ENCODE measurements around the gene IL16. TPM values are rescaled to one million over a fixed set of nuclear protein-coding genes. Genes with fewer than 3 reads are reported as not detected.

The IL16 gene
- total RNA-seq, 4 donors from 2014 or later, result 13.5 to 34.9 (median 19.8) TPM

GRCh38 chr15:81165535-81165934 lies 31.1 kb upstream of the IL16 start:
- no peaks in the 10 kb centered on the region for H3K27me3 ChIP-seq
- H3K9me3 ChIP-seq, result no peaks in the 10 kb centered on the region
- DNase-seq (ENCODE audit: extremely low spot score), result no peak
- H3K4me3 ChIP-seq, result no peak overlapping the region
- H3K4me1 ChIP-seq, result peaks cover 14 to 35% (median 23%) of the 10 kb centered on the region in 4 donors
- H3K36me3 ChIP-seq, result no peaks in the 10 kb centered on the region
- TF ChIP-seq EP300 (IDR thresholded peaks at IDR 0.05), result no peak
- TF ChIP-seq CTCF (IDR thresholded peaks at IDR 0.05), result no peak
- no peak for TF ChIP-seq POLR2AphosphoS5 (IDR thresholded peaks at IDR 0.05)
- TF ChIP-seq POLR2A (IDR thresholded peaks at IDR 0.05; ENCODE audit: low read depth), result no peak
- 90% methylated on average over 3 of the region's 3 CpGs for WGBS
- intact Hi-C loops (cut with DNase I), result no loop called here
- H3K27ac ChIP-seq (replicated peaks in 1 of 4), result no peak overlapping the region

DNA sequence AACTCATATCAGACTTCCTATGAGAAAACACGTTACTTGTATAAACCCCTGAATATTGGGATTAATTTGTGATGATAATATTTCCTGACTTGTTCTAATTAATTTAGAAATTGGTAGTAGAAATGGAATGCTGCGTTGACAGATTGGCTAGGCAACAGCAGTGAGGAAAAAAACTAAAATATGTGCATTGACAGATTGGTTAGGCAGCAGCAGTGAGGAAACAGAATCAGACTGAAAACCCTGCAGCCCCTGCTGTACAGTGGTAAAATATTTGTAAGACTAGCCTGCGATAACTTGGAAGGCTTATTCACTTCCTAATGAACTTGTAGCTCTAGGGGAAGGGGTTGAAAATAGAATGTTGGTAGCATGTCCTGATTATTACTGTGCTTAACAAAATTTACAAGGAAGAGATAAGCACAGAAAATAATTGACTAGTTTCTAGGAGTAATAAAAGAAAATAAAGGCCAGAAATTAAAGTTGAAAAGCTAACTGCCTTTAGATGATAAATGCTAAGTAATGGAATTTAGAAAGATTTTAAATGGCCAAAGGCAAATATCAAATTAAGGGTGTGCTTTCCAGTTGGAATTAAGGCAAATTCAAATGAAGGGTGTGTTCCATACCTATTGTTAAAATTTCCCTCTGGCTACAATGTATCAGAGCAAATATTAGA lies 29.9 kb upstream of the IL16 start:
- DNase-seq (ENCODE audit: extremely low spot score), result no peak
- H3K9me3 ChIP-seq, result no peaks in the 10 kb centered on the region
- H3K27ac ChIP-seq (replicated peaks in 1 of 4), result peak overlapping the region; percentile 5 to 58 (median 38)
- H3K4me1 ChIP-seq, result peaks cover 9 to 30% (median 14%) of the 10 kb centered on the region in 4 donors
- no peaks in the 10 kb centered on the region for H3K27me3 ChIP-seq
- intact Hi-C loops (cut with DNase I), result no loop called here
- 78% methylated on average over 3 of the region's 3 CpGs for WGBS
- no peaks in the 10 kb centered on the region for H3K36me3 ChIP-seq
- TF ChIP-seq POLR2A (IDR thresholded peaks at IDR 0.05; ENCODE audit: low read depth), result no peak
- TF ChIP-seq EP300 (IDR thresholded peaks at IDR 0.05), result no peak
- no peak for TF ChIP-seq POLR2AphosphoS5 (IDR thresholded peaks at IDR 0.05)
- TF ChIP-seq CTCF (IDR thresholded peaks at IDR 0.05), result no peak
- H3K4me3 ChIP-seq, result no peak overlapping the region

GRCh38 chr15:81168131-81168526 lies 28.6 kb upstream of the IL16 start:
- intact Hi-C loops (cut with DNase I), result no loop called here
- TF ChIP-seq POLR2A (IDR thresholded peaks at IDR 0.05; ENCODE audit: low read depth) (no peak), POLR2AphosphoS5 (IDR thresholded peaks at IDR 0.05) (no peak), EP300 (IDR thresholded peaks at IDR 0.05) (no peak), CTCF (IDR thresholded peaks at IDR 0.05) (no peak)
- 89% methylated on average over 2 of the region's 2 CpGs for WGBS
- Histone ChIP-seq H3K36me3 (no peaks in the 10 kb centered on the region), H3K27ac (replicated peaks in 1 of 4) (no peak overlapping the region), H3K4me3 (no peak overlapping the region), H3K27me3 (no peaks in the 10 kb centered on the region), H3K9me3 (no peaks in the 10 kb centered on the region), H3K4me1 (peaks cover 7 to 25% (median 12%) of the 10 kb centered on the region in 4 donors)
- no peak for DNase-seq (ENCODE audit: extremely low spot score)

DNA sequence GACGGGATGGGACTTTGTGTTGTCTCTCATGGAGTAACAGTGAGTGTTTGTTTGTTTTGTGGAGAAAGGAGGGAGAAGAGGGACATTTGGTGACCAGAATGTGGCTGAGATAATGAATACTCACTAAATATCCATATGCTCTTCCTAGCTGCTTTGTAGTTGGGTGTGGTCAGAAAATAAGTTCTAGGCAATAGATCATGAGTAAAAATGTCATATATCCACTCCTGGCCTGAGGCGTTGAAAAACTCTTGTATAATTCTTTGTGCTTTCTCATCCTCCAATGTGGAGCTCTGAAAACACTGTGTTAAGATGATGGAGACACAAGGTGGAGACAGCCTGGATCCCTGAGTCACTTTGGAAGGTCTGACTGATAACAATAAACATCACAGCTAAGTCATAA lies 28.0 kb upstream of the IL16 start:
- Histone ChIP-seq H3K27me3 (no peaks in the 10 kb centered on the region), H3K4me1 (peaks cover 7 to 25% (median 12%) of the 10 kb centered on the region in 4 donors), H3K36me3 (no peaks in the 10 kb centered on the region), H3K4me3 (no peak overlapping the region), H3K9me3 (no peaks in the 10 kb centered on the region), H3K27ac (replicated peaks in 1 of 4) (no peak overlapping the region)
- intact Hi-C loops (cut with DNase I), result no loop called here
- WGBS, result 89% methylated on average over 2 of the region's 2 CpGs
- no peak for TF ChIP-seq POLR2A (IDR thresholded peaks at IDR 0.05; ENCODE audit: low read depth)
- no peak for TF ChIP-seq CTCF (IDR thresholded peaks at IDR 0.05)
- TF ChIP-seq EP300 (IDR thresholded peaks at IDR 0.05), result no peak
- no peak for TF ChIP-seq POLR2AphosphoS5 (IDR thresholded peaks at IDR 0.05)
- no peak for DNase-seq (ENCODE audit: extremely low spot score)

DNA sequence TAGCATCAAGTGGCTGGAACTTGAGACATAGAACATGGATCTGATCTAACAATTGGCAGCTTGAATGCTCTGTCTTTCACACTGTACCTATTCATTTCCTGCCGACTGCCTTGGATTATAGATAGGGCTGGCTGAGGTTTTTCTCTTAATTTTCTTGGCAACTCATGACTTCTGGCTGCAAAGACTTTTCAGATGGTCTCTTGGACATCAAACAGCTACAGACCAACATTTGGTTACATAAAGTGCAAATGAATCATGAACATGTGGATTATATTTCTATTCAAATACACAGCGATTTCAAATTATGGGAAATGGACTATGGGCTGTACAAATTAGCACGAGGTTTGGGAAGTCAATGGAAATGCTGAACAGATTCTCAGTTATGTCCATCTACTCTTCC lies 26.2 kb upstream of the IL16 start:
- no peak for DNase-seq (ENCODE audit: extremely low spot score)
- 54% methylated on average over 3 of the region's 3 CpGs for WGBS
- Histone ChIP-seq H3K4me1 (peaks cover 7 to 25% (median 12%) of the 10 kb centered on the region in 4 donors), H3K27me3 (no peaks in the 10 kb centered on the region), H3K36me3 (no peaks in the 10 kb centered on the region), H3K4me3 (no peak overlapping the region), H3K9me3 (no peaks in the 10 kb centered on the region), H3K27ac (replicated peaks in 1 of 4) (peak overlapping the region in 1 of 4 donors; percentile 1)
- intact Hi-C loops (cut with DNase I), result no loop called here
- no peak for TF ChIP-seq EP300 (IDR thresholded peaks at IDR 0.05)
- TF ChIP-seq POLR2AphosphoS5 (IDR thresholded peaks at IDR 0.05), result no peak
- TF ChIP-seq POLR2A (IDR thresholded peaks at IDR 0.05; ENCODE audit: low read depth), result no peak
- no peak for TF ChIP-seq CTCF (IDR thresholded peaks at IDR 0.05)
